ENCODE measurements around the gene FAM181B.
A peak's percentile ranks its signal among the peaks of the same experiment; 100 is the strongest.

The FAM181B gene

DNA sequence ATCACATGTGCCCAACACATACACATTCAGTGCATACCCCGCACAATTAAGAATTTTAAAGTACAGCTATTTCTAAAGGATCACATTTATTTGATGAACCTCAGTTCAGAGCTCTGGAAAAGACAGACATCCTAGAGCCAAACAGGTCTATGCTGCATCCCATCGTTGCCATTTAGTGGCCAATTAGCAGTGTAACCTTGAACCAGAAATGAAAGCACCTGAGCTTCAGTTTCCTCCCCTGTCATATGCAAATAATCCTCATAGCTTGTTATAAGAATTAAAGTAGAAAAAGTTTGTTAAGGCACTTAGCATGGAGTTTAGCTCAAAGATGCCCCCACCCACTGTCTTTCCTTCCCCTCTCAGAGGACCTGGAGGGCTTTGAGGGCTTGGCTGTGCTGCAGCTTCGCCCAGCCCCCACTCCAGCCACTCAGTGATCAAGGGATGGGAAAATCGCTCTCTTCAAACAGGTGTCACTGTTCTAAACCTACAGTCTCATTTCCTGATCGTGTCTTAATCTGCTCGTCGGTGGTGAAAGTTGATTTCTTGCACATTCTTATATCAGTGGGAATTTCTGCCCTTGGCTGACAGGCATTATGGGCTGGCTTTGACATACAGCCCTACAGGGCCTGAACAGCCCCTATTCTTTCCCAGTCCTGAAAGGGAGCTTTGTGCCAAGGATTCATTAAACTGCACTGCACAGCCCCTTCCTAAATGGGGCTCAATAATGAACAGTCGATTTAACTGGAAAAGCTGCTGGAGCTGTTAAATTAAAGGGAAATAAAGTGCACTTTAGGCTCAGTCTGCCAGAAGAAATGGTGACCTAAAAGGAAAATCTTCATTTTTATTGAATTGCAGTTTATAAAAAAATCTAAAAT lies 23.3 kb upstream of the FAM181B start:
- H3K9me3 ChIP-seq (ENCODE audit: low read length): no peaks in the 10 kb centered on the region
- H3K4me3 ChIP-seq (ENCODE audit: low read length): peak overlapping the region; percentile 19
- H2AFZ ChIP-seq (ENCODE audit: low read depth, low read length): peak overlapping the region; percentile 44
- no peaks in the 10 kb centered on the region for H3K36me3 ChIP-seq (ENCODE audit: insufficient read depth, low read length)
- peaks cover 17% of the 10 kb centered on the region for H3K4me1 ChIP-seq (ENCODE audit: insufficient read depth, low read length)
- H3K27me3 ChIP-seq (ENCODE audit: insufficient read depth, low read length): peaks cover 10% of the 10 kb centered on the region

DNA sequence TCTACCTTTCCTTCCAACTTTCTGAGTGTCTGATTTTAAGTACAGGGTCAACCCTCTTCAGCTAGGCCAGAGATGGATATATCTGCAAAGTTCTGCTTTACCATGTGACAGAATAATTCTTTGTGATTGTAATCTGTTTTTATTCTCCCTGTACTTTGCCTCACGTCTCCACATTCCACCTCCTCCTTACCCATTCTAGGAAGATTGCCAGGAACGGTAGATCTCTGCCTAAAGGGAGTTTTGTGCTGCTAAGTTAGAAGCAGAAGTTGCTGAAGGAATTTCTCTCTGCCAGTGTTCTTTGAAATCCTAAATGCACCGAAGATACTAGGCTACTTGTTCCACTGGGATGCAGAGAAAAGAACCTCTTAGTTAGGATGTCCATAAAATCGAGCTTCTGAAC lies 20.7 kb upstream of the FAM181B start:
- no peak overlapping the region for H2AFZ ChIP-seq (ENCODE audit: low read depth, low read length)
- no peaks in the 10 kb centered on the region for H3K9me3 ChIP-seq (ENCODE audit: low read length)
- H3K4me3 ChIP-seq (ENCODE audit: low read length): no peak overlapping the region
- H3K36me3 ChIP-seq (ENCODE audit: insufficient read depth, low read length): no peaks in the 10 kb centered on the region
- H3K27me3 ChIP-seq (ENCODE audit: insufficient read depth, low read length): peaks cover 13% of the 10 kb centered on the region
- peaks cover 17% of the 10 kb centered on the region for H3K4me1 ChIP-seq (ENCODE audit: insufficient read depth, low read length)

DNA sequence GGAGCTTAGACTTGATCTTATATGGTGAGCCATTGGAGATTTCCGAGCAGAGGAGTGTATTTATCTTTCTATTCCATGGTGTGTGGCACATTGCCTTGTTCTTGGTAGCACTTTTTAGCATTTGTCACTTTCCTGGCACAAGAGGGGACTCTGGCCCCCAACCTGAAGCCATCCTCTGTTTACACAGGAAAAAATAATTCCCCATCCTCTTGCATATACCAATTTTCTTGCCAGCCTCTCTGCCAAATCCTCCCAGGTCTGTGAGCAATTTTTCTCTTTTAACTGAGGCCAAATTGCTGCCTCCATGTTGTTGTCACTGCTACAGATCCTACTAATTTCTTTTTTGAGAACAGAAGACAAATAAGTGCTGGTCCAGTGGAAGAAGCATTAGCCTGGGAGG lies 20.3 kb upstream of the FAM181B start:
- Histone ChIP-seq H3K4me3 (ENCODE audit: low read length) (no peak overlapping the region), H3K4me1 (ENCODE audit: insufficient read depth, low read length) (peaks cover 17% of the 10 kb centered on the region), H2AFZ (ENCODE audit: low read depth, low read length) (no peak overlapping the region), H3K9me3 (ENCODE audit: low read length) (no peaks in the 10 kb centered on the region), H3K27me3 (ENCODE audit: insufficient read depth, low read length) (peaks cover 13% of the 10 kb centered on the region), H3K36me3 (ENCODE audit: insufficient read depth, low read length) (no peaks in the 10 kb centered on the region)

DNA sequence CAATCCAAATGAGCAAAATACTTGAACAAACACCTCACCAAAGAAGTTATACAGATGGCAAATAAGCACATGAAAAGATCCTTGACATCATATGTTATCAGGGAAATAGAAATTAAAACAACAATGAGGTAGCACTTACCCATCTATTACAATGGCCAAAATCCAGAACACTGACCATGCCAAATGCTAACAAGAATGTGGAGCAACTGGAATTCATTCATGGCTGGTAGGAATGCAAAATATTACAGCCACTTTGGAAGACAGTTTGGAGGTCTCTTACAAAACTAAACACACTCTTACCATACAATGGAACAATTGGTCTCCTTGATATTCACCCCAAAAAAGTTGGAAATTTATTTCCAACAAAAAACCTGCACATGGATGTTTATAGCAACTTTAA lies 19.1 kb upstream of the FAM181B start:
- Histone ChIP-seq H3K27me3 (ENCODE audit: insufficient read depth, low read length) (peaks cover 13% of the 10 kb centered on the region), H3K4me3 (ENCODE audit: low read length) (no peak overlapping the region), H3K9me3 (ENCODE audit: low read length) (no peaks in the 10 kb centered on the region), H3K36me3 (ENCODE audit: insufficient read depth, low read length) (no peaks in the 10 kb centered on the region), H2AFZ (ENCODE audit: low read depth, low read length) (no peak overlapping the region), H3K4me1 (ENCODE audit: insufficient read depth, low read length) (peaks cover 10% of the 10 kb centered on the region)

DNA sequence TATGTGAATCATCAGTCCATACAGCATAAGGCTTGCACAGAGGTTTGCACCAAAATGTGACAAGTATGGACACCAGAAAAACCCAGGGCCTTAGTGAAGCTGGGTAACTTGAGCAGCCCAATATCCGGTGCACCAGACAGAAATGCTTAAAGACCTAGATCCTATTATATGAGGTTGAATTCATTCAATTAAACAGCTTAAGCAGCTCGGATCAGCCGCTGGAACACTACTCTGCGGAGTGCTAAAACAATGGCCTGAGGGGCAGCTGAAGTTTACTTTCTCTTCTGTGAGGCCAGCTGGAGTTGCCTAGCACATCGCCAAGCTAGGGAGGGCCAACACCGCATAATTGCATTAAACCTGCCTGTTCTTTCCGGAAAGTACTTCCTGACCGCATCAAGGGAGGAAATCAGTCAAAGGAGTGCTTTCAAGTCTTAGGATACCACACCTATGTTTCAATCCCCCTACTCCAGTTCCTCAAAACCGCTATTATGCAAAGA lies 17.0 kb upstream of the FAM181B start:
- Histone ChIP-seq H3K9me3 (ENCODE audit: low read length) (no peaks in the 10 kb centered on the region), H3K4me3 (ENCODE audit: low read length) (no peak overlapping the region), H2AFZ (ENCODE audit: low read depth, low read length) (no peak overlapping the region), H3K36me3 (ENCODE audit: insufficient read depth, low read length) (no peaks in the 10 kb centered on the region), H3K27me3 (ENCODE audit: insufficient read depth, low read length) (peaks cover 13% of the 10 kb centered on the region), H3K4me1 (ENCODE audit: insufficient read depth, low read length) (no peaks in the 10 kb centered on the region)

DNA sequence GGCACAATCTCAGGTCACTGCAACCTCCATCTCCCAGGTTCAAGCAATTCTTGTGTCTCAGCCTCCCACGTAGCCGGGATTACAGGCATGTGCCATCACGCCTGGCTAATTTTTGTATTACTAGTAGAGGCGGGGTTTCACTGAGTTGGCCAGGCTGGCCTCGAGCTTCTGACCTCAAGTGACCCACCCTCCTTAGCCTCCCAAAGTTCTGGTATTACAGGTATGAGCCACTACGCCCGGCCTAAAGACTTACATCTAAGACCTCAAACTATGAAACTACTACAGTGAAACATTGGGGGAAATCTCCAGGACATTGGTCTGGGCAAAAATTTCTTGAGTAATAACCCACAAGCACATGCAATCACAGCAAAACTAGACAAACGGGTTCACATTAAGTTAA lies 13.8 kb upstream of the FAM181B start:
- no peaks in the 10 kb centered on the region for H3K9me3 ChIP-seq (ENCODE audit: low read length)
- H3K4me3 ChIP-seq (ENCODE audit: low read length): no peak overlapping the region
- no peak overlapping the region for H2AFZ ChIP-seq (ENCODE audit: low read depth, low read length)
- no peaks in the 10 kb centered on the region for H3K4me1 ChIP-seq (ENCODE audit: insufficient read depth, low read length)
- H3K36me3 ChIP-seq (ENCODE audit: insufficient read depth, low read length): no peaks in the 10 kb centered on the region
- H3K27me3 ChIP-seq (ENCODE audit: insufficient read depth, low read length): peaks cover 3% of the 10 kb centered on the region

DNA sequence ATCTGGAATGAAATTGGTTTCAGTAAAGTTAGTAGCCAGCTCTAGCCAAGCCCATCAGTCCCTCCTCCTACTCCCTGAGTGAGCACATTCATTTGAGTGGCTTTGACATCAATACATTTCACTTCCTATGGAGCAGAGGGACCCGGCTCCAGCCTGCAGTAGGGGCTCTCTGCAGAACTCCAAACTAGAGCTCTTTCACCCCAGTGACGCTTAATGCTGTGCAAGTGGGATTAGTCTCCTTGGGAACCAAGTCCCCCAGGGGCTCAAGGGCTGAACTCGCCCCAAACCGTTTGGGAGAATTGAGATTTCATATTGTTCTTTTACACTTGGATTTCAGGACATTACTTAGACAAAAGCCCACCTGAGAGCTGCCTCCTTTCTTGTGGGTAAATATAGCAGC lies 4.4 kb upstream of the FAM181B start:
- H3K4me3 ChIP-seq (ENCODE audit: low read length): no peak overlapping the region
- H3K27me3 ChIP-seq (ENCODE audit: insufficient read depth, low read length): peaks cover 25% of the 10 kb centered on the region
- no peaks in the 10 kb centered on the region for H3K9me3 ChIP-seq (ENCODE audit: low read length)
- H2AFZ ChIP-seq (ENCODE audit: low read depth, low read length): no peak overlapping the region
- no peaks in the 10 kb centered on the region for H3K36me3 ChIP-seq (ENCODE audit: insufficient read depth, low read length)
- no peaks in the 10 kb centered on the region for H3K4me1 ChIP-seq (ENCODE audit: insufficient read depth, low read length)

DNA sequence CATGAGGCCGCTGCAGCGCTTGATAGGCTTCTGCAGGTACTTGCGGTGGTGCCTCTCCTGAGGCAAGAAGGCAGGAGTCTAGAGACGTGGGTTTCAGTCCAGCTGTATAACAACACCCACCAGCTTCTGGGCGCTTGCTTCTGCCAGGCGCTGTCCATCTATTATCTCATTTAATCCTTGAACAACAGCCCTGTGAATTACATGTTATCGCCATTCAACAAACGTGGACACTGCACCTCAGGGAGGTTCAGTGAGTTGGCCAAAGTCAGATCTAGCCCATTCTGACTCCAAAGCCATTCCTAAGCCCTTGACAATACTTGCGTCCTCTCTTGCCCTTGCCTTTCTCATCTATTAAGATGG lies 436 bp upstream of the FAM181B start:
- H3K9me3 ChIP-seq (ENCODE audit: low read length): peaks cover 3% of the 10 kb centered on the region
- H3K4me1 ChIP-seq (ENCODE audit: insufficient read depth, low read length): no peaks in the 10 kb centered on the region

DNA sequence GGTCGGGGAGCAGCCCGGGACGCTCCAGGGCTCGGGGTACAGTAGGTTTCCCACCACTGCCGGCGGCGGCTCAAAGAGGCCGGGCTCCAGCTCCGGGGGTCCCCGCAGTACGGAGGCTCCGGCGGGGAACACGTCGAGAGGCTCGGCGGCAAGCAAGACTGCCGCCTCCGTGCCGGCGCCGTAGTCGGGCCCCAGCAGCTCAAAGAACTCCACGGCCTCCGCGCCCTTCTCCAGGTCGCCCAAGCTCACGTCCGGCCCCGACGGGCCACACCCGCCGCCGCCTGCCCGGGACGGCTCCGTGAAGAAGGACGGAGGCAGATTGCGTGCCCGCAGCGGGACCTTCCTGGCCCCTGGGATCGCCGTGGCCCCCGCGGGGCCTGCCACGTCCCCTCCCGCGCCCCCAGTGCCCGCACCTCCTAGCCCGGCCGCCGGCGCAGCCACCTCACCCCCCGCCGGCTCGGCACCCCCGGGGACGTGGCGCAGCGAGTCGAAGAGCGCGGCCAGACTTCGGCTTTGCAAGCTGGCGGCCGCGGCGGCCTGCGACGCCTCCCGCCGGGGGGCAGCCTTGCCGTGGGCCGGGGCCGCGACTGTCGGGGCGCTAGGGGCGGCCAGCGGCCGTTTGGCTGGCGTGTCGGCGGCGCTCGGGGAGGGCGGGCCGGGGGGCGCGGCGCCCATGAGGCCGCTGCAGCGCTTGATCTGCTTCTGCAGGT lies 775 bp downstream of the FAM181B start:
- peak overlapping the region; percentile 76 for H2AFZ ChIP-seq (ENCODE audit: low read depth, low read length)
- H3K36me3 ChIP-seq (ENCODE audit: insufficient read depth, low read length): no peaks in the 10 kb centered on the region
- peaks cover 68% of the 10 kb centered on the region for H3K27me3 ChIP-seq (ENCODE audit: insufficient read depth, low read length)
- peak overlapping the region; percentile 53 for H3K4me3 ChIP-seq (ENCODE audit: low read length)
- no peaks in the 10 kb centered on the region for H3K4me1 ChIP-seq (ENCODE audit: insufficient read depth, low read length)
- H3K9me3 ChIP-seq (ENCODE audit: low read length): peaks cover 3% of the 10 kb centered on the region

More for the DNA sequence above, 436 bp upstream of the FAM181B start:
- Histone ChIP-seq H3K27me3 (ENCODE audit: insufficient read depth, low read length) (peaks cover 62% of the 10 kb centered on the region), H3K36me3 (ENCODE audit: insufficient read depth, low read length) (no peaks in the 10 kb centered on the region), H3K4me3 (ENCODE audit: low read length) (peak overlapping the region; percentile 53), H2AFZ (ENCODE audit: low read depth, low read length) (peak overlapping the region; percentile 76)

DNA sequence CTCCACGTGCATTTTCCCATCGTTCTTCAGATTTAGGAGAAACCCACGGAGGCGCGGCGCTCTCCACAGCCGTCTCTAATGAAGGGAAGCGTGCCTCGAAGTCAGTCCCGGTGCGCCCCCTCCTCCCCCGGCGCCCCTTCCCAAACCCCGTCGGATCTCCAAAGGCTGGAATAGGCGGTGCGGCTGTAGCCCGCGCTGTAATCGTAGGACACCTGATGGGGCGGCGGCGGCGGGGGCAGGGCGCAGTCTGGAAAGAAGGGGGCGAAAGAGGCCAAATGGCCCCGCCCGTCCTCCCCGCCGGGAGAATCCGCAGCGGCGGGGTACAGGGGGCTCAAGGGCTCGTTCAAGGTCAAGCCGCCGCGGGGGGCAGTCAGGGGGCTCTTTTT lies 1.3 kb downstream of the FAM181B start:
- H3K4me3 ChIP-seq (ENCODE audit: low read length): no peak overlapping the region
- H3K27me3 ChIP-seq (ENCODE audit: insufficient read depth, low read length): peaks cover 71% of the 10 kb centered on the region
- H2AFZ ChIP-seq (ENCODE audit: low read depth, low read length): peak overlapping the region; percentile 76
- no peaks in the 10 kb centered on the region for H3K36me3 ChIP-seq (ENCODE audit: insufficient read depth, low read length)
- H3K9me3 ChIP-seq (ENCODE audit: low read length): peaks cover 3% of the 10 kb centered on the region
- H3K4me1 ChIP-seq (ENCODE audit: insufficient read depth, low read length): no peaks in the 10 kb centered on the region

DNA sequence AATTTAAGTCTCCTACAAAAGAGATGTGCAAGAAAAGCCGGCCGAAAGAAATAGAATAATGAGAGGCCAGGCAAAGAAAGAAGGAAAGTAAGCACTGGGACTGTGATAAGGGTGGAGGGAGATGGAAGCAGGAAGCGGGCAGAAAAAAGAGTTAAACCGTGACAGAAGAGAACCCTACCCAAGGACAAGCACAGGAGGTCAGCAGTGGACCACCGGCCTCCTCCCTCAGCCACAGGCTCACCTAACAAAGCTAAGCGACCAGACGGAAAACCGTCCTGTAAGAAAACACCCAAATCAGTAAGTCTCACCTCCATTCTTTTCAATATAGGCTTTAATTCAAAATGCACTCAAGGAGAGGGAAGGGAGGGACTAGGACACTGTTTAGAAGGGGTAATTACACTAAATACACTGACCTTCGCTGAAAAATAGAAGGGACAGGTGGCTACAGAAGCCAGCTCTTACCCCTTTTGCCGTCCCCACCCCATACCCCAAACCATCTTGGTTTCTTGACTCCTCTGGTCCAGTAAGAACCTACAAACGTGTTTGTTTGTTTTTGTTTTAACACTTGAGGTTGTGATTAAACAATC lies 1.9 kb downstream of the FAM181B start:
- Histone ChIP-seq H3K9me3 (ENCODE audit: low read length) (peaks cover 3% of the 10 kb centered on the region), H3K4me1 (ENCODE audit: insufficient read depth, low read length) (no peaks in the 10 kb centered on the region), H3K36me3 (ENCODE audit: insufficient read depth, low read length) (no peaks in the 10 kb centered on the region), H2AFZ (ENCODE audit: low read depth, low read length) (no peak overlapping the region), H3K27me3 (ENCODE audit: insufficient read depth, low read length) (peaks cover 68% of the 10 kb centered on the region), H3K4me3 (ENCODE audit: low read length) (no peak overlapping the region)

DNA sequence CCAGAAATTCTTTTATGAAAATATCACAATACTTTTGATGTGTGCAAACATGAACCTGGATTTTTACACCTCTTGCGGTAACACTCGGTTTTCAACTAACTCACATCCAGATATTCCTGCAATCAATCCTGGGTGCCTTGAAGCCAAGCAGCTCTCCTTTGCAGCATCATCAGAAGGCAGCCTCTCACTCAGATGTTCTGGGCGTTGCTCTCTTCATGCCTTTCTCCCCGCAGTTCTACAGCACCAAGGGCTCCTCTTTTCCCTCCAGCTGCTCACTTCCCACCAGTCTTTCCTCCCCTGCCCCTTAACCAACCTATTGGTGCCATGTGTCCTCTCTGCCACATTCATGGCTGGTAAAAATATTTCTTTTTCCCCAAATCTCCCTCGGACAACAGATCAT lies 2.9 kb downstream of the FAM181B start:
- Histone ChIP-seq H3K27me3 (ENCODE audit: insufficient read depth, low read length) (peaks cover 67% of the 10 kb centered on the region), H3K36me3 (ENCODE audit: insufficient read depth, low read length) (no peaks in the 10 kb centered on the region), H3K4me3 (ENCODE audit: low read length) (no peak overlapping the region), H3K4me1 (ENCODE audit: insufficient read depth, low read length) (no peaks in the 10 kb centered on the region), H3K9me3 (ENCODE audit: low read length) (peaks cover 3% of the 10 kb centered on the region), H2AFZ (ENCODE audit: low read depth, low read length) (no peak overlapping the region)

DNA sequence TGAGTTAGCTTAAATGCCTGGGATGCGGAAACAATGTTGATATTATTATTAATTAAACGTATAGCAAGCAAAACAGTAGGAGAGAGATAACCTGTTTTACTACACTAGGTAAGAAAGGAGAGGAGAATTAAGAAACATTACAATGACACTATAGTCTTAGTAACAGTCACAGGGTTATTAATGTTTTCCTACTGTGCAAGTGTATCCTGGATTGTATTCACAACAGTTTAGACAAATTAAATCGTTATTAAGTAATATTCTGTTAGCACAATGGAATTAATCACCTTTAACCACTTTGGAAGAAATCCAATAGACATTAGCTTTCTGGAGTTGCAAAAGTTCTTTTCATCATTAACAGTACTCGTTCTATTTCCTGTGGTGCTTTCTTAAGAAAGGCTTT lies 3.4 kb downstream of the FAM181B start:
- H3K27me3 ChIP-seq (ENCODE audit: insufficient read depth, low read length): peaks cover 67% of the 10 kb centered on the region
- no peaks in the 10 kb centered on the region for H3K36me3 ChIP-seq (ENCODE audit: insufficient read depth, low read length)
- peaks cover 3% of the 10 kb centered on the region for H3K9me3 ChIP-seq (ENCODE audit: low read length)
- H2AFZ ChIP-seq (ENCODE audit: low read depth, low read length): no peak overlapping the region
- no peaks in the 10 kb centered on the region for H3K4me1 ChIP-seq (ENCODE audit: insufficient read depth, low read length)
- no peak overlapping the region for H3K4me3 ChIP-seq (ENCODE audit: low read length)
